SK-N-SH treated with all-trans-retinoic acid at 6 μM for 48 hours (cell line): ENCODE data around the gene ATG2A.

Experiments
- ATAC-seq: fragments of 200-7000 bp; cut with Tn5 transposase; 3 replicates; pipeline ENCODE4 v1.9.1; 2020; ENCODE audit warnings: mild to moderate bottlenecking, moderate library complexity
- BACH2 ChIP-seq: fragments of 250-450 bp; sonication (Bioruptor Pico); IDR thresholded peaks from 2 replicates; pipeline ENCODE4 v1.9.0; 2021; ENCODE audit warnings: mild to moderate bottlenecking, borderline replicate concordance
- CSDC2 ChIP-seq: fragments of 250-450 bp; sonication (Bioruptor Pico); IDR thresholded peaks from 2 replicates; pipeline ENCODE4 v1.5.0; 2020; ENCODE audit warnings: mild to moderate bottlenecking, moderate library complexity
- ESRRG ChIP-seq: fragments of 250-450 bp; sonication (Bioruptor Pico); IDR thresholded peaks from 2 replicates; pipeline ENCODE4 v1.6.1; 2021; ENCODE audit warnings: mild to moderate bottlenecking
- GLIS3 ChIP-seq: fragments of 250-450 bp; sonication (Bioruptor Pico); IDR thresholded peaks from 2 replicates; pipeline ENCODE4 v1.5.0; 2020; ENCODE audit warnings: mild to moderate bottlenecking, moderate library complexity
- ISL1 ChIP-seq: fragments of 250-450 bp; sonication (Bioruptor Pico); IDR thresholded peaks from 2 replicates; pipeline ENCODE4 v2.1.2; 2022; ENCODE audit warnings: mild to moderate bottlenecking, moderate library complexity
- OSR1 ChIP-seq: fragments of 250-450 bp; sonication (Bioruptor Pico); IDR thresholded peaks from 2 replicates; pipeline ENCODE4 v1.8.0; 2022; ENCODE audit warnings: moderate library complexity, mild to moderate bottlenecking, inconsistent platforms
- PPARA ChIP-seq: fragments of 250-450 bp; sonication (Bioruptor Pico); IDR thresholded peaks from 2 replicates; pipeline ENCODE4 v1.5.0; 2020; ENCODE audit warnings: mild to moderate bottlenecking, borderline replicate concordance
- RARB ChIP-seq: fragments of 250-450 bp; sonication (Bioruptor Pico); IDR thresholded peaks from 2 replicates; pipeline ENCODE4 v1.8.0; 2021; ENCODE audit warnings: mild to moderate bottlenecking, moderate library complexity
- TOX ChIP-seq: fragments of 250-450 bp; sonication (Bioruptor Pico); IDR thresholded peaks from 2 replicates; pipeline ENCODE4 v1.8.0; 2021; ENCODE audit warnings: mild to moderate bottlenecking, moderate library complexity, borderline replicate concordance
- ZC3H10 ChIP-seq: fragments of 250-450 bp; sonication (Bioruptor Pico); IDR thresholded peaks from 2 replicates; pipeline ENCODE4 v1.5.1; 2021; ENCODE audit warnings: mild to moderate bottlenecking, moderate library complexity
- ZFP3 ChIP-seq: fragments of 250-450 bp; sonication (Bioruptor Pico); IDR thresholded peaks from 2 replicates; pipeline ENCODE4 v1.5.0; 2020; ENCODE audit warnings: mild to moderate bottlenecking, moderate library complexity
- ZNF565 ChIP-seq: fragments of 450-650 bp; formaldehyde crosslinking; conservative IDR thresholded peaks from 2 replicates; pipeline ENCODE4 v1.5.0; 2020; ENCODE audit warnings: low read depth, mild to moderate bottlenecking, moderate library complexity
- ZNF70 ChIP-seq: fragments of 450-650 bp; formaldehyde crosslinking; IDR thresholded peaks from 2 replicates; pipeline ENCODE4 v1.5.0; 2020; ENCODE audit warnings: mild to moderate bottlenecking, moderate library complexity
- ZNF8 ChIP-seq: fragments of 450-650 bp; formaldehyde crosslinking; IDR thresholded peaks from 2 replicates; pipeline ENCODE4 v1.5.0; 2020; ENCODE audit warnings: mild to moderate bottlenecking, moderate library complexity
- TF ChIP-seq, protein P1 (sequence below): fragments of 250-450 bp; sonication (Bioruptor Pico); IDR thresholded peaks from 2 replicates; pipeline ENCODE4 v1.8.0; 2021; ENCODE audit warnings: low read depth, mild to moderate bottlenecking, moderate library complexity, borderline replicate concordance
- TF ChIP-seq, protein P2 (sequence below): fragments of 250-450 bp; sonication (Bioruptor Pico); IDR thresholded peaks from 2 replicates; pipeline ENCODE4 v1.5.0; 2020; ENCODE audit warnings: mild to moderate bottlenecking, moderate library complexity
- TF ChIP-seq, protein P3 (sequence below): fragments of 250-450 bp; sonication (Bioruptor Pico); IDR thresholded peaks from 2 replicates; pipeline ENCODE4 v1.5.1; 2021; ENCODE audit warnings: mild to moderate bottlenecking, moderate library complexity
- TF ChIP-seq, protein P4 (sequence below): fragments of 250-450 bp; sonication (Bioruptor Pico); IDR thresholded peaks from 2 replicates; pipeline ENCODE4 v1.5.1; 2020; ENCODE audit warnings: low read depth, mild to moderate bottlenecking, moderate library complexity

Gene ATG2A

DNA sequence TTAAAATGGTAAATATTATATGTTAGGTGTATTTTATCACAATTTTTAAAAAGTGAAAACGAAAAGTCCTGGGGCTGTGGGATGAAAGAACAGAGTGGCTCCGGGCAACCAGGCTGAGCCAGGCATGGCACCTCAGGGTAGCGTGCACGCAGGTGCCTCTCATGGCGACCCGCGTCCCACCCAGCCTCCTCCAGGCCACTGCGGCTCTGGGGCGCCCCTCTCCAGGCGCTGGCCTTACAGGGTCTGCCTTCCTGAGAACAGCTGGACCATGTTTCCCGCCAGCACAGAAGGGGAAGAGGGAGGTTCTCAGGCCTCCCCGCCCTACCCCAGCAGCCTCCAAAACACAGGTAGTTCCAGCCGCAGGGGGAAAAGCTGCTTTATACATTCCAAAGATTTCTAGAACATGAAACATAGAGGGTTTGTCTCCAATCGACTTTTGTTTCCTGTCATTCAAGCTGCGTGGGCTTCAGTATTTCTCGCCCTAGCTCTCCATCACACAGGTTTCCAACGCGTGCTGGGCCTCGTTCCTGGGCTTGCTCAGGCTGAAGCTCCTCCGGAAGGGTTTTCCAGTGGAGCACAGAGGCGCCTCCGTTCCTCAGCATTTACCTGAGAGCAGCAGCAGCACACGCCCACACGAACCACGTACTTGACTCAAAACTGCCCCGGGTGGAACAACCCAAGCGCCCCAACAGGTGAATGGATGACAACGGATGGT lies 49.1 kb downstream of the ATG2A start:
- no peak for ATAC-seq
- TF ChIP-seq ESRRG (CRISPR knock-in tag), result no peak
- no peak for TF ChIP-seq ZNF70
- no peak for TF ChIP-seq GLIS3 (CRISPR knock-in tag)
- TF ChIP-seq, all 23 proteins: peak for 0

DNA sequence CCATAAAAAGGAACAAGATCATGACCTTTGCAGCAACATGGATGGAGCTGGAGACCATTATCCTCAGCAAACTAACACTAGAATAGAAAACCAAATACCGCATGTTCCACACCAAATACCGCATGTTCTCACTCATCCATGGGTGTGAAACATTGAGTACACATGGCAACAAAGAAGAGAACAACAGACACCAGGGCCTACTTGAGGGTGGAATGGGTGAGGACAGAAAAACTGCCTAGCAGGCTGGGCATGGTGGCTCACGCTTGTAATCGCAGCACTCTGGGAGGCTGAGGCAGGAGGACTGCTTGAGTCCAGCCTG lies 50.9 kb downstream of the ATG2A start:
- no peak for TF ChIP-seq OSR1 (CRISPR knock-in tag)
- TF ChIP-seq ZNF70, result no peak
- no peak for TF ChIP-seq ZNF8
- no peak for TF ChIP-seq GLIS3 (CRISPR knock-in tag)
- TF ChIP-seq, protein P1, sequence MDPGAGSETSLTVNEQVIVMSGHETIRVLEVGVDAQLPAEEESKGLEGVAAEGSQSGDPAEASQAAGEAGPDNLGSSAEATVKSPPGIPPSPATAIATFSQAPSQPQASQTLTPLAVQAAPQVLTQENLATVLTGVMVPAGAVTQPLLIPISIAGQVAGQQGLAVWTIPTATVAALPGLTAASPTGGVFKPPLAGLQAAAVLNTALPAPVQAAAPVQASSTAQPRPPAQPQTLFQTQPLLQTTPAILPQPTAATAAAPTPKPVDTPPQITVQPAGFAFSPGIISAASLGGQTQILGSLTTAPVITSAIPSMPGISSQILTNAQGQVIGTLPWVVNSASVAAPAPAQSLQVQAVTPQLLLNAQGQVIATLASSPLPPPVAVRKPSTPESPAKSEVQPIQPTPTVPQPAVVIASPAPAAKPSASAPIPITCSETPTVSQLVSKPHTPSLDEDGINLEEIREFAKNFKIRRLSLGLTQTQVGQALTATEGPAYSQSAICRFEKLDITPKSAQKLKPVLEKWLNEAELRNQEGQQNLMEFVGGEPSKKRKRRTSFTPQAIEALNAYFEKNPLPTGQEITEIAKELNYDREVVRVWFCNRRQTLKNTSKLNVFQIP (CRISPR knock-in tag), result no peak
- no peak for TF ChIP-seq BACH2
- no peak for TF ChIP-seq RARB (CRISPR knock-in tag)
- TF ChIP-seq PPARA (CRISPR knock-in tag), result no peak
- no peak for TF ChIP-seq ESRRG (CRISPR knock-in tag)
- TF ChIP-seq ZNF565 (CRISPR knock-in tag), result no peak
- TF ChIP-seq, protein P2, sequence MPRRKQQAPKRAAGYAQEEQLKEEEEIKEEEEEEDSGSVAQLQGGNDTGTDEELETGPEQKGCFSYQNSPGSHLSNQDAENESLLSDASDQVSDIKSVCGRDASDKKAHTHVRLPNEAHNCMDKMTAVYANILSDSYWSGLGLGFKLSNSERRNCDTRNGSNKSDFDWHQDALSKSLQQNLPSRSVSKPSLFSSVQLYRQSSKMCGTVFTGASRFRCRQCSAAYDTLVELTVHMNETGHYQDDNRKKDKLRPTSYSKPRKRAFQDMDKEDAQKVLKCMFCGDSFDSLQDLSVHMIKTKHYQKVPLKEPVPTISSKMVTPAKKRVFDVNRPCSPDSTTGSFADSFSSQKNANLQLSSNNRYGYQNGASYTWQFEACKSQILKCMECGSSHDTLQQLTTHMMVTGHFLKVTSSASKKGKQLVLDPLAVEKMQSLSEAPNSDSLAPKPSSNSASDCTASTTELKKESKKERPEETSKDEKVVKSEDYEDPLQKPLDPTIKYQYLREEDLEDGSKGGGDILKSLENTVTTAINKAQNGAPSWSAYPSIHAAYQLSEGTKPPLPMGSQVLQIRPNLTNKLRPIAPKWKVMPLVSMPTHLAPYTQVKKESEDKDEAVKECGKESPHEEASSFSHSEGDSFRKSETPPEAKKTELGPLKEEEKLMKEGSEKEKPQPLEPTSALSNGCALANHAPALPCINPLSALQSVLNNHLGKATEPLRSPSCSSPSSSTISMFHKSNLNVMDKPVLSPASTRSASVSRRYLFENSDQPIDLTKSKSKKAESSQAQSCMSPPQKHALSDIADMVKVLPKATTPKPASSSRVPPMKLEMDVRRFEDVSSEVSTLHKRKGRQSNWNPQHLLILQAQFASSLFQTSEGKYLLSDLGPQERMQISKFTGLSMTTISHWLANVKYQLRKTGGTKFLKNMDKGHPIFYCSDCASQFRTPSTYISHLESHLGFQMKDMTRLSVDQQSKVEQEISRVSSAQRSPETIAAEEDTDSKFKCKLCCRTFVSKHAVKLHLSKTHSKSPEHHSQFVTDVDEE (CRISPR knock-in tag), result no peak
- no peak for TF ChIP-seq TOX (CRISPR knock-in tag)
- no peak for TF ChIP-seq ZFP3 (CRISPR knock-in tag)
- TF ChIP-seq CSDC2 (CRISPR knock-in tag), result no peak
- TF ChIP-seq, protein P3, sequence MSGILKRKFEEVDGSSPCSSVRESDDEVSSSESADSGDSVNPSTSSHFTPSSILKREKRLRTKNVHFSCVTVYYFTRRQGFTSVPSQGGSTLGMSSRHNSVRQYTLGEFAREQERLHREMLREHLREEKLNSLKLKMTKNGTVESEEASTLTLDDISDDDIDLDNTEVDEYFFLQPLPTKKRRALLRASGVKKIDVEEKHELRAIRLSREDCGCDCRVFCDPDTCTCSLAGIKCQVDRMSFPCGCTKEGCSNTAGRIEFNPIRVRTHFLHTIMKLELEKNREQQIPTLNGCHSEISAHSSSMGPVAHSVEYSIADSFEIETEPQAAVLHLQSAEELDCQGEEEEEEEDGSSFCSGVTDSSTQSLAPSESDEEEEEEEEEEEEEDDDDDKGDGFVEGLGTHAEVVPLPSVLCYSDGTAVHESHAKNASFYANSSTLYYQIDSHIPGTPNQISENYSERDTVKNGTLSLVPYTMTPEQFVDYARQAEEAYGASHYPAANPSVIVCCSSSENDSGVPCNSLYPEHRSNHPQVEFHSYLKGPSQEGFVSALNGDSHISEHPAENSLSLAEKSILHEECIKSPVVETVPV (CRISPR knock-in tag), result no peak
- no peak for TF ChIP-seq ISL1 (CRISPR knock-in tag)
- TF ChIP-seq, protein P4, sequence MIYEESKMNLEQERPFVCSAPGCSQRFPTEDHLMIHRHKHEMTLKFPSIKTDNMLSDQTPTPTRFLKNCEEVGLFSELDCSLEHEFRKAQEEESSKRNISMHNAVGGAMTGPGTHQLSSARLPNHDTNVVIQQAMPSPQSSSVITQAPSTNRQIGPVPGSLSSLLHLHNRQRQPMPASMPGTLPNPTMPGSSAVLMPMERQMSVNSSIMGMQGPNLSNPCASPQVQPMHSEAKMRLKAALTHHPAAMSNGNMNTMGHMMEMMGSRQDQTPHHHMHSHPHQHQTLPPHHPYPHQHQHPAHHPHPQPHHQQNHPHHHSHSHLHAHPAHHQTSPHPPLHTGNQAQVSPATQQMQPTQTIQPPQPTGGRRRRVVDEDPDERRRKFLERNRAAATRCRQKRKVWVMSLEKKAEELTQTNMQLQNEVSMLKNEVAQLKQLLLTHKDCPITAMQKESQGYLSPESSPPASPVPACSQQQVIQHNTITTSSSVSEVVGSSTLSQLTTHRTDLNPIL (CRISPR knock-in tag), result no peak
- no peak for ATAC-seq

DNA sequence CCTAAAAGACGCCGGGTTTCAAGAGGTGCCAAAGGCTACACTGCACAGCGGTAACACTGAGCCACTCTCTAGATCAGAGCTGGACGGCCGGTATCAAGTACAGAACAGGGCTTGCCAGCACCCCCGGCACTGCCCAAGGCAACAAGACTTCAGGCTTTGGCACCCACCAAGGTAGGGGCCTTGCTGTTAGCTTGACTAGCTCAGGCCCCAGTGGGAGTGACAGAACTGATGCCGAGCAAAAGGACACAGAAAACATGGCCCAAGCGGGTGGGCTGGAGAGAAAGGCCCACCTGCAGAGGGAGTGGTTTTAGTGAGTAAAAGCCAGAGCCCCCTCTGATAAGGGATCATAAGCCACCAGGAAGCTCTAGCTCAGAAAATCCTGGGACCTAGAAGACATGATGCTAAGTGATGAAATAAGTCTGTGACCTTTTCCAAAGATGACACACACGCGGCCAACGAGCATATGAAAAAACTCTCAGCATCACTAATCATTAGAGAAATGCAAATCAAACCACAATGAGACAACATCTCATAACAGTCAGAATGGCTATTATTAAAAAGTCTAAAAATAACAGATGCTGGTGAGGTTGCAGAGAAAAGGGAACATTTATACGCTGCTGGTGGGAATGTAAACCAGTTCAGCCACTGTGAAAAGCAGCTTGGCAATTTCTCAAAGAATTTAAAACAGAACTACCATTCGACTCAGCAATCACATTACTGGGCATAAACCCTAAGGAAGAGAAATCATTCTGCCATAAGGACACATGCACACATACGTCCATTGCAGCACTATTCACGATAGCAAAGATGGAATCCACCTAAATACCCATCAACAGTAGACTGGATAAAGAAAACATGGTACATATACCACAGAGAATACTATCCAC lies 51.5 kb downstream of the ATG2A start:
- ATAC-seq, result no peak
- TF ChIP-seq, protein P4 (CRISPR knock-in tag), result no peak
- no peak for TF ChIP-seq ZC3H10
- no peak for TF ChIP-seq PPARA (CRISPR knock-in tag)
- no peak for TF ChIP-seq GLIS3 (CRISPR knock-in tag)
- TF ChIP-seq TOX (CRISPR knock-in tag), result no peak
